Measurements from ENCODE around the gene LRRC57.

- TF ChIP-seq CTCF (IDR thresholded peaks at IDR 0.05): no peak
- TF ChIP-seq POLR2A (IDR thresholded peaks at IDR 0.05; ENCODE audit: low read depth): no peak
- TF ChIP-seq POLR2AphosphoS5 (IDR thresholded peaks at IDR 0.05): no peak
- TF ChIP-seq EP300 (IDR thresholded peaks at IDR 0.05): no peak
Measured at GRCh38 chr15:42491539-42492225, 56.9 kb downstream of the LRRC57 start.
